ENCODE measurements around the gene SPSB2.
A peak's percentile ranks its signal among the peaks of the same experiment; 100 is the strongest.

Gene SPSB2

GRCh38 chr12:6905414-6906040 lies 32.4 kb upstream of the SPSB2 start:
- TF ChIP-seq CTCF (IDR thresholded peaks at IDR 0.05; ENCODE audit: low read depth, low read length), result no peak

GRCh38 chr12:6904280-6905276 lies 31.5 kb upstream of the SPSB2 start, which contains the start of gene LRRC23:
Gene LRRC23 (plus strand): TSS chr12:6904822. CDS start chr12:6905634, 812 bp downstream.
- no peak for TF ChIP-seq CTCF (IDR thresholded peaks at IDR 0.05; ENCODE audit: low read depth, low read length)
- peak; percentile 82 for DNase-seq (ENCODE audit: extremely low read depth, low read depth)

More at GRCh38 chr12:6905414-6906040, 32.4 kb upstream of the SPSB2 start:
- no peak for DNase-seq (ENCODE audit: extremely low read depth, low read depth)

GRCh38 chr12:6903722-6904121 lies 30.6 kb upstream of the SPSB2 start:
- DNase-seq (ENCODE audit: extremely low read depth, low read depth), result no peak
- no peak for TF ChIP-seq CTCF (IDR thresholded peaks at IDR 0.05; ENCODE audit: low read depth, low read length)

GRCh38 chr12:6902448-6902847 lies 29.3 kb upstream of the SPSB2 start:
- no peak for DNase-seq (ENCODE audit: extremely low read depth, low read depth)
- TF ChIP-seq CTCF (IDR thresholded peaks at IDR 0.05; ENCODE audit: low read depth, low read length), result no peak

- TF ChIP-seq CTCF (IDR thresholded peaks at IDR 0.05; ENCODE audit: low read depth, low read length), result no peak
- DNase-seq (ENCODE audit: extremely low read depth, low read depth), result no peak
Measured at GRCh38 chr12:6899837-6900519, 26.9 kb upstream of the SPSB2 start.

- DNase-seq (ENCODE audit: extremely low read depth, low read depth), result no peak
- TF ChIP-seq CTCF (IDR thresholded peaks at IDR 0.05; ENCODE audit: low read depth, low read length), result no peak
Measured at GRCh38 chr12:6899427-6899826, 26.3 kb upstream of the SPSB2 start.
